Neural crest cell (in vitro differentiated cells): ENCODE results near the gene PTPRE. TPM values are rescaled to one million over a fixed set of nuclear protein-coding genes. Genes with fewer than 3 reads are reported as not detected.

ENCODE experiments used
- DNase-seq: peaks from one replicate; pipeline ENCODE4 v3.0.0; 2021; ENCODE audit warnings: low read depth, mixed read lengths, low spot score
- H3K27ac Mint-ChIP-seq: one replicate; pipeline ENCODE4 v1.8.0; 2021; ENCODE audit warnings: mild to moderate bottlenecking, mixed read lengths; ENCODE audit not compliant: unreplicated experiment
- H3K27me3 Mint-ChIP-seq: 2 replicates; pipeline ENCODE4 v1.8.0; 2021; ENCODE audit warnings: low read depth, mild to moderate bottlenecking, mixed read lengths
- H3K36me3 Mint-ChIP-seq: 2 replicates; pipeline ENCODE4 v1.8.0; 2021; ENCODE audit warnings: low read depth, mild to moderate bottlenecking, mixed read lengths
- H3K4me1 Mint-ChIP-seq: 2 replicates; pipeline ENCODE4 v1.8.0; 2021; ENCODE audit warnings: mixed read lengths
- H3K4me3 Mint-ChIP-seq: one replicate; pipeline ENCODE4 v1.8.0; 2021; ENCODE audit warnings: mild to moderate bottlenecking, mixed read lengths
- H3K9me3 Mint-ChIP-seq: 2 replicates; pipeline ENCODE4 v1.8.0; 2021; ENCODE audit warnings: mixed read lengths
- total RNA-seq: library from RNA; stranded (reverse); gene quantifications from 2 replicates; pipeline ENCODE4 v1.2.1, GENCODE V29; 2021
- TF ChIP-seq, protein P1 (sequence below): fragments of 200-600 bp; sonication (generic); conservative IDR thresholded peaks from 2 replicates; pipeline ENCODE4 v1.5.0; 2021; ENCODE audit warnings: antibody characterized with exemption, mild to moderate bottlenecking

The PTPRE gene
- total RNA-seq, 1 donor from 2014 or later: 2.3 TPM

DNA sequence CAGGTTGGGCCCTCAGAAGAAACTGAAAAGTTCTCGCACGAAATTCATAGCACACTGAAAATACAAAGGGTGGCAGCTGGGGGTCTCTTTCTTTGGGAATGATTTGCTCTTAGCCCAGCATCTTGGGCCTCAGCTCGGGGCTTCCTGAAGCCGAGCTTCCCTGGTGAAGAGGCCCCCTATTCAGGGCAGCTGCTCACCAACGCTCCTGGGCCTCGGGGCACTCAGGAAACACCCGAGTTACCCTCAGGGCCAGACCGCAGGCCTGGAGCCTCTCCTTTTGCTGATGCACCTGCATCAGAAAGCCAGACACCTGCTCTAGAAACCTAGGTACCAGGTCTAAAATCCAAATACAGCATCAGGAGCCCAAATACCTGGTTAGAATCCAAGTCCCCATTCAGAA is 85.5 kb downstream of the PTPRE start:
- DNase-seq: no peak
- Mint-ChIP-seq H3K9me3 (no peaks in the 10 kb centered on the region), H3K4me3 (no peak overlapping the region), H3K27ac (no peak overlapping the region), H3K4me1 (peaks cover 18% of the 10 kb centered on the region), H3K27me3 (no peaks in the 10 kb centered on the region), H3K36me3 (no peaks in the 10 kb centered on the region)
- TF ChIP-seq, protein P1, sequence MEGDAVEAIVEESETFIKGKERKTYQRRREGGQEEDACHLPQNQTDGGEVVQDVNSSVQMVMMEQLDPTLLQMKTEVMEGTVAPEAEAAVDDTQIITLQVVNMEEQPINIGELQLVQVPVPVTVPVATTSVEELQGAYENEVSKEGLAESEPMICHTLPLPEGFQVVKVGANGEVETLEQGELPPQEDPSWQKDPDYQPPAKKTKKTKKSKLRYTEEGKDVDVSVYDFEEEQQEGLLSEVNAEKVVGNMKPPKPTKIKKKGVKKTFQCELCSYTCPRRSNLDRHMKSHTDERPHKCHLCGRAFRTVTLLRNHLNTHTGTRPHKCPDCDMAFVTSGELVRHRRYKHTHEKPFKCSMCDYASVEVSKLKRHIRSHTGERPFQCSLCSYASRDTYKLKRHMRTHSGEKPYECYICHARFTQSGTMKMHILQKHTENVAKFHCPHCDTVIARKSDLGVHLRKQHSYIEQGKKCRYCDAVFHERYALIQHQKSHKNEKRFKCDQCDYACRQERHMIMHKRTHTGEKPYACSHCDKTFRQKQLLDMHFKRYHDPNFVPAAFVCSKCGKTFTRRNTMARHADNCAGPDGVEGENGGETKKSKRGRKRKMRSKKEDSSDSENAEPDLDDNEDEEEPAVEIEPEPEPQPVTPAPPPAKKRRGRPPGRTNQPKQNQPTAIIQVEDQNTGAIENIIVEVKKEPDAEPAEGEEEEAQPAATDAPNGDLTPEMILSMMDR: no peak

DNA sequence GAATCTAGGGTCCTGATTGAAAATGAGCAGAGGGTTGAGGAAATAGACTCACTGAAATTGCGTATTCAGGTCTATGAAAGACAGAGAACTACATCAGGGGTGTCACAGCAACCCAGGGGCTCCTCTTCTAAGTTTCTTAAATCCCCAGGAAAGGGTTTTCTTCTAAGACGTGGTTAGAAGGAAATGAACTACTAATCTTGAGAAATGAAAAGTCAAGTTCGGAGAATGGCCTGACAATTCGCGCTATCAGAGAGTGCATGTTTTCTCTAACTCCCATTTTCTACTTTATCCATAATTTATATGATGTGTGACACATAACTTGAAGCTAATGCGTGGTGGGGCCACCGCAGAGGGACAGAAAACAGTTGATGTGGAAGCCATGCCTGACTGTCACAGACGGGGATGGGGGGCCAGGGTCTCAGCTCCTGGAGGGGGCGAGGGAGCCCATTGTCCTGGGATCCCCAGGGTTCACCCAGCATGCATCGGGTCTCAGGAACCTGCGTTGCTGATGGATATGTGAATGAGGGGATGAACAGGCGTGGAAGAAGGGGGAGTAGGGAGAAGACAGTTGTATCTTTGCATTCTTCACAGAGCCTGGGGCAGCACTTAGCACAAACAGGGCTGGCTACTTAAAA is 86.3 kb downstream of the PTPRE start:
- Mint-ChIP-seq H3K9me3 (no peaks in the 10 kb centered on the region), H3K4me1 (peaks cover 26% of the 10 kb centered on the region), H3K36me3 (no peaks in the 10 kb centered on the region), H3K27me3 (no peaks in the 10 kb centered on the region), H3K27ac (no peak overlapping the region), H3K4me3 (no peak overlapping the region)
- no peak for DNase-seq
- TF ChIP-seq, protein P1: no peak

DNA sequence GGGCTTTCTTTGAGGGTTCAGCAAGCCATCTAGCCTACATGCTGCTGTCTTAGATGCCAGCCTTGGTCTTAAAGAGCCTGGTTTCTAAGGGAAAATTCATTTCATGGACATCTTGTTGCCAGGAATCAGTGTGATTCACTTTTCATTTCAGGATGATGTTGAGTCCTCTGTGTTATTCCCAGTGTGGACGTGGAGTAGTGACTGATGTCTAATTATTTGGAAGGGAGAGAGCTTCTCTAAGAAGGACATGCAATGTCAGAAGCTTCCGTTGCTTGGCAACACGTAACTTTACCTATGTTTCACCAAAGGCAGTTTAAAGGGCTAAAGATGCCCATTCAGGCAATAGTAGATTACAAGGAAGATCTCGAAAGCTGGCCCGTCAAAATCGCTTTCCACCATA is 89.0 kb downstream of the PTPRE start:
- no peak for DNase-seq
- Mint-ChIP-seq H3K36me3 (no peaks in the 10 kb centered on the region), H3K9me3 (no peaks in the 10 kb centered on the region), H3K4me1 (peaks cover 40% of the 10 kb centered on the region), H3K4me3 (no peak overlapping the region), H3K27ac (no peak overlapping the region), H3K27me3 (peaks cover 9% of the 10 kb centered on the region)
- TF ChIP-seq, protein P1: no peak

DNA sequence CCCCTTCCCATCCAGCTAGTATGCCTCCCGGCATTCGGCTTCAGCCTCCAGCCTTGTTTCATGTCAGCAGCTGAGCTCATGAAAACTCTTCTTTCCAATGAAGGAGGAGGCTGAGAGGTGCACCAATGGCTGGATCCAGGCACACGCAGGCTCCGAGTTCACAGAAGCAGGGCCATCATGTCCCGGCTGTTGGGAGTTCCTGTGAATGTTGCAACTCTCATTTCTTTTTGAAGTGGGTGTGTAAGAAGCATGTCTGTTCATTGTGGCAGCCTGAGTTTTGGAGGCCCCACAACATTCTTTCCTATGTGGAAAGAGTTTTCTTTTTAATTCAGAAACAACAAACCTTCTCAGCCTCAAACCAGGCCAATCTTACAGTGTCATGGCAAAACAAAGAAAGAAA is 89.7 kb downstream of the PTPRE start:
- Mint-ChIP-seq H3K9me3 (no peaks in the 10 kb centered on the region), H3K36me3 (no peaks in the 10 kb centered on the region), H3K27ac (no peak overlapping the region), H3K4me3 (no peak overlapping the region), H3K4me1 (peaks cover 40% of the 10 kb centered on the region), H3K27me3 (peaks cover 9% of the 10 kb centered on the region)
- DNase-seq: no peak
- TF ChIP-seq, protein P1: no peak

DNA sequence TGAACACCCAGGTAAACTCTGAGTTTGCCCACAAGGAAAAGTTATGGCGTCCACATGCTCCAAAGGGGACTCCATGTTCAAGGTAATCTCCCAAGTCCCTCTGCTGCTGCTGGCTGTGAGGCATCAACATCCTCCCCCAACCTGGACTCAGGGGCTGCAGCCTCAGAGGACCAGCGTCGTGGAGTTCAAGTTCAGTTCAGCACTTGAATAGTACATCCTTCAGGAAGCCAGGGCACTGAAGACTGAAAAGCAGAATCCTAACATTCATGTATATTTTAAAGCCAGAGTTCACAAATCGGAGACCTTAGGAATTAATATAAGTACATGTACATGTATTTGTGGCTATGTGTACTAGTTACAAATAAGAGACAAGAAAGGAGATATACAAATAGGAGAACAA is 90.4 kb downstream of the PTPRE start:
- Mint-ChIP-seq H3K4me3 (no peak overlapping the region), H3K9me3 (no peaks in the 10 kb centered on the region), H3K36me3 (no peaks in the 10 kb centered on the region), H3K27me3 (peaks cover 9% of the 10 kb centered on the region), H3K4me1 (peaks cover 44% of the 10 kb centered on the region), H3K27ac (no peak overlapping the region)
- DNase-seq: no peak
- TF ChIP-seq, protein P1: no peak
